Midbrain (tissue), 1 donor: ENCODE data around the gene FHIT.

ENCODE experiments used
- DNase-seq: peaks from one replicate; lab custom pipeline; 2025; lab: John Stamatoyannopoulos, UW

The FHIT gene

GRCh38 chr3:60330107-60330506 lies 921.1 kb downstream of the FHIT start:
- no peak for DNase-seq

GRCh38 chr3:60325610-60326170 lies 925.6 kb downstream of the FHIT start:
- DNase-seq, result no peak

- DNase-seq, result no peak
These were observed 927.6 kb downstream of the FHIT start for GRCh38 chr3:60323651-60324050.

GRCh38 chr3:60323180-60323579 lies 928.1 kb downstream of the FHIT start:
- DNase-seq, result no peak

- no peak for DNase-seq
These were observed 928.9 kb downstream of the FHIT start for GRCh38 chr3:60322298-60322856.

- no peak for DNase-seq
These were observed 931.9 kb downstream of the FHIT start for GRCh38 chr3:60319179-60319858.

GRCh38 chr3:60316121-60316797 lies 935.0 kb downstream of the FHIT start:
- DNase-seq, result no peak

GRCh38 chr3:60313951-60314461 lies 937.2 kb downstream of the FHIT start:
- no peak for DNase-seq

- no peak for DNase-seq
These were observed 937.9 kb downstream of the FHIT start for GRCh38 chr3:60313231-60313798.

GRCh38 chr3:60309539-60310268 lies 941.5 kb downstream of the FHIT start:
- DNase-seq, result no peak

- DNase-seq, result no peak
These were observed 942.4 kb downstream of the FHIT start for GRCh38 chr3:60308808-60309207.

- no peak for DNase-seq
These were observed 943.6 kb downstream of the FHIT start for GRCh38 chr3:60307562-60308199.

- no peak for DNase-seq
These were observed 947.1 kb downstream of the FHIT start for GRCh38 chr3:60304112-60304511.

GRCh38 chr3:60303160-60303559 lies 948.1 kb downstream of the FHIT start:
- no peak for DNase-seq

GRCh38 chr3:60301142-60301541 lies 950.1 kb downstream of the FHIT start:
- DNase-seq, result no peak

- DNase-seq, result no peak
These were observed 953.1 kb downstream of the FHIT start for GRCh38 chr3:60298141-60298540.

GRCh38 chr3:60294181-60294580 lies 957.1 kb downstream of the FHIT start:
- DNase-seq, result no peak

GRCh38 chr3:60291115-60291514 lies 960.1 kb downstream of the FHIT start:
- no peak for DNase-seq

GRCh38 chr3:60290122-60290492 lies 961.1 kb downstream of the FHIT start:
- DNase-seq, result no peak

- DNase-seq, result peak; percentile 10
These were observed 961.7 kb downstream of the FHIT start for GRCh38 chr3:60289341-60290121.

- no peak for DNase-seq
These were observed 968.4 kb downstream of the FHIT start for GRCh38 chr3:60282866-60283265.
